Left ventricle myocardium superior (tissue), 1 donor: ENCODE data around the gene NEK5. TPM values are rescaled to one million over a fixed set of nuclear protein-coding genes. Genes with fewer than 3 reads are reported as not detected.
"Not testable (repeated sequence)": the region's sequence is repeated elsewhere in the genome, so short reads cannot be mapped to it uniquely, and the experiment has no call there.

Source experiments
- ATAC-seq: fragments of 200-7000 bp; cut with Tn5 transposase; one replicate; pipeline ENCODE4 v1.9.1; 2020; ENCODE audit warnings: mild to moderate bottlenecking, moderate library complexity
- DNase-seq: peaks from one replicate; pipeline ENCODE4 v3.0.0-alpha.2; 2020
- intact Hi-C: fragments of 100-400 bp; cut with micrococcal nuclease; formaldehyde crosslinking; loops from one replicate; pipeline ENCODE4 v1.11.0; 2022
- long read RNA-seq: library from polyadenylated mRNA; unstranded; transcript quantifications from one replicate; pipeline ENCODE4 v2.0.0, GENCODE V29; 2021
- total RNA-seq: library from RNA; stranded (reverse); fragmentation: NEBNext Ultra II Directional; extraction: Animal tissue kit (Norgen Biotek cat#: 25700); gene quantifications from one replicate; pipeline ENCODE4 v1.2.1, GENCODE V29; 2021
- donor health status: DM: no; HTN: yes; CAD: no; lungs with severe emphysema.

Gene NEK5, protein sequence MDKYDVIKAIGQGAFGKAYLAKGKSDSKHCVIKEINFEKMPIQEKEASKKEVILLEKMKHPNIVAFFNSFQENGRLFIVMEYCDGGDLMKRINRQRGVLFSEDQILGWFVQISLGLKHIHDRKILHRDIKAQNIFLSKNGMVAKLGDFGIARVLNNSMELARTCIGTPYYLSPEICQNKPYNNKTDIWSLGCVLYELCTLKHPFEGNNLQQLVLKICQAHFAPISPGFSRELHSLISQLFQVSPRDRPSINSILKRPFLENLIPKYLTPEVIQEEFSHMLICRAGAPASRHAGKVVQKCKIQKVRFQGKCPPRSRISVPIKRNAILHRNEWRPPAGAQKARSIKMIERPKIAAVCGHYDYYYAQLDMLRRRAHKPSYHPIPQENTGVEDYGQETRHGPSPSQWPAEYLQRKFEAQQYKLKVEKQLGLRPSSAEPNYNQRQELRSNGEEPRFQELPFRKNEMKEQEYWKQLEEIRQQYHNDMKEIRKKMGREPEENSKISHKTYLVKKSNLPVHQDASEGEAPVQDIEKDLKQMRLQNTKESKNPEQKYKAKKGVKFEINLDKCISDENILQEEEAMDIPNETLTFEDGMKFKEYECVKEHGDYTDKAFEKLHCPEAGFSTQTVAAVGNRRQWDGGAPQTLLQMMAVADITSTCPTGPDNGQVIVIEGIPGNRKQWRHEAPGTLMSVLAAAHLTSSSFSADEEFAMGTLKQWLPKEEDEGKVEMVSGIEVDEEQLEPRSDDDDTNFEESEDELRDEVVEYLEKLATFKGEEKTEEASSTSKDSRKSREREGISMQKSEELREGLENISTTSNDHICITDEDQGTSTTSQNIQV
- 0.25 TPM for total RNA-seq
- long read RNA-seq, partial matches to known transcripts = 0 of 1 reads
- long read RNA-seq, other reads (novel, unspliced or antisense) = 1 of 1 reads

DNA sequence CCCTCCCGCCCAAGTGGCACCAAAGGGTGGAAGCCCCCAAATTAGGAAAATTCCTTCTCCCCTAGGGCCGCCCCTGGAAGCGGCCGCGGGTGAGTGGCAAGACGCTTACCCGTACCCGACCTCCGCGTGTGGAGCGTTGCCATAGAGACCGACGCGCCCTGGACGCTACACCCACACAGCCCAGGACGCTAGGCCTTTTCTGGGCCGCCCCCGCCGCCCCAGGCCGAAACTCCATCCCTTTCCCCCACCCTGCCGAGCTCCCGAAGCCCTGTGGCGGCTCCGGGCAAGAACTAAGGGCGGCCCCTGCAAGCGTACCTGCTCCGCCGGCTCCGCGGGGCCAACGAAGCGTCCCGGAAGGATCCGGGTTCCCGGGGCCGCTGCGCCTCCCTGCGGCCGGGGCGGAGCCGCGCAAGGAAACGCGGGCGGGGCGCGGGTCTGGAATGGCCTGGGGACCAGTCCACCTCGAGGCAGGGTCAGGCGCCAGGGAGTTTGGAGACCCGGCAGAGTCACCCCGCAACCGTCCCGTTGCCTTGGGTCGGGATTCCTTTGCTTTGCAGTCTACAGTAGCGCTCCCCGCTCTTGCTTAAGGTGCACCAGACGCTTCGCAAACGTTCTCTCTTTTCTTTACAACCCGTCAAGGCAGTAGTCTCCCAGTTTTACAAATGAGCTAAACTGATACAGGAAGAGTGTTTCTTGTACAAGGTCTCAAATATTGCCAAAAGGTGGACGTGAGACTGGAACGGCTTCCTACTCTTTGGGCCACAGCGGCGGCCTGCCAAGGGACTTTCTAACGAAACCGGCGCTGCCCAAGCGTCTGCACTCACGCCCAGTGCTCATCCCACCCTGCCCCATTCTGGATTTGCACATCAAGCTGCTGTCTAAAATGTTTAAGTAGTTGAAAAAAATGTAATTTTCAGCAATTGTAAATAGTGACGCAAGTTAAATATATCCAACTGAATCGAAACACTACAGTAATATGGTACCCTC lies at the start of gene NEK5:
NEK5 (minus strand) TSS at position 360 of the 987 bp plus-strand sequence. CDS start 1,591 bp downstream, outside the sequence.
- ATAC-seq (peak; percentile 94), DNase-seq (peak; percentile 81)
- intact Hi-C loops = no loop called here

GRCh38 chr13:52177276-52177675 lies 48.4 kb upstream of the NEK5 start:
- intact Hi-C loops = no loop called here
- ATAC-seq (no peak), DNase-seq (no peak)

- DNase-seq, intact Hi-C loops: not testable (repeated sequence)
- peak; percentile 32 for ATAC-seq
Observed at GRCh38 chr13:52173970-52174369, 45.1 kb upstream of the NEK5 start.

DNA sequence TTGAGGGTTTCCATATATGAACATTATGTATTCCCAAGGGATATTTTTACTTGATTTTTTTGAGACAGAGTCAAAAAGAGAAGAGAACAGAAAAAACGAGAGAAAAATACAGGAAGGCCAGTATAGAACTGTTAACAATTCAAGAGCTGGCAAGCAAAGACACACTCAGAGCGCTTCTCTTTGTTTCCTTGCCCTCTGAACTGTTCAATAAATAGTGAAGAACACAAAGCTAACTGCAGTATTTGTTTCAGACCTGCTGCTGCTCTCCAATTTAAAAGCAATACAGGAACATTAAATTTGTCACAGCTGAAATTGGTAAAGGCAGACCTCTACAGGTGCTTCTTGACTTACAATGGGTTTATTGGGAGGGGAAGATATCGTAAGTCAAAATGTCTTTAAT lies 44.5 kb upstream of the NEK5 start:
- ATAC-seq (no peak), DNase-seq (no peak)
- intact Hi-C loops = no loop called here

DNA sequence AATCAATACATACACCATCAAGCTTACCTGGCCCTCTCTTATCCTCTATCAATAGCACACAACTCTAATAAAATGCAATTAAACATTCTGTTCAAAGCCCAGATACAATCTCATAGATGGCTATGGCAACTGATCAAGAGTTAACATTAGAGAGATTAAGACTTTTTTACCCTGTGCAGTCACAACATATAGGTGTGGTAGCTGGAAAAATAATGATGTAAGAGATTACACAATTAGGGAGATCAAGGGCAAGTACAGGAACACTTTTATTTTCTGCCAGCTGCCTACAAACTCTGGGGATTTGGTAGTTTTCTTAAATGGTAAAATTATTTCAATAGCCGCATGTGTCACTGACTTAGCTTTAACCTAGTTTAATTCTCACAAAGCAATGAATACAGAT lies 42.8 kb upstream of the NEK5 start:
- ATAC-seq, DNase-seq, intact Hi-C loops: not testable (repeated sequence)

DNA sequence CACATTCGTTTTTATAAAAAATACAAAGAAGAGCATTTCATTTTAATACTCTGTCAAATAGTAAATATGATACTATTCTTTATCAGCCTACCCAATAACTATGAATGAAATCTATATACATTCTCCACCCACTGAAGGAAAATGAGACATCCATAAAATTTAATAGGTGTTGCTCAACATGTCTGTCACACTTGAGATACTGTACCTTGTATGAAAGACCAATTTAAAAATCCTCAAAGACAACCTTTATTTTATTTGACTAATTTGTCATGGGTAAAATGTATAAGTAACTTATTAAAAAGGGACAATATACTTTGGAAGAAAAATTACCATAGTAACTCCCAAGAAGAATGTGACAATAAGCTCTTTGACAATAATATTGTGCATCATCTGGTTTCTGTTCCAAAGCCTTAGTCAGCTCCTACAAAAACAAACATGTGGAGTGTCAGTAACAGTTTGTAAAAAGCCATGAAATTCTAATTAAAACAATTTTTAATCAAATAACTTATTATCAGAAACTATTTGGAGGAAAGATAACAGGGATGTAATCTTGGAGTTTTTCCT lies 42.0 kb upstream of the NEK5 start:
- intact Hi-C loops = not testable (repeated sequence)

DNA sequence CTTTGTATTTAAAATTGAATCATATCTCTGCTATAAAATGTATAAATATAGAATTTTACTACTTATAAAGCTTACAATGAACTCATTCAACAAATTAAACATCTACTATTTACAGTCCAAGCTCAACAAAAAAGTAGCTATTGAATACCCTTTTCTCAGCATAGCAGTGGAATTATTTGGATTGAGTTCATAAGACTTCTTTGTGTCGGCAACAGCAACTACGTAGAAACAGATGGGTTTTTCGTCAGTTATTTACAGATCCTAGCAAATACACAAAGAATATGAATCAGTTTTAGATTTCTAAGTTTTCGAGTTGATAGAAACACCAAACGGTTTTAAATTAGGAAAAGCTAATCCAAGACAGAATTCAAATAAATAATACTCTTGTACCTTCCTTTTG lies 41.0 kb upstream of the NEK5 start:
- no peak for ATAC-seq
- intact Hi-C loops = no loop called here
- DNase-seq = no peak

More for the DNA sequence above, 42.0 kb upstream of the NEK5 start:
- not testable (repeated sequence) for DNase-seq, ATAC-seq

DNA sequence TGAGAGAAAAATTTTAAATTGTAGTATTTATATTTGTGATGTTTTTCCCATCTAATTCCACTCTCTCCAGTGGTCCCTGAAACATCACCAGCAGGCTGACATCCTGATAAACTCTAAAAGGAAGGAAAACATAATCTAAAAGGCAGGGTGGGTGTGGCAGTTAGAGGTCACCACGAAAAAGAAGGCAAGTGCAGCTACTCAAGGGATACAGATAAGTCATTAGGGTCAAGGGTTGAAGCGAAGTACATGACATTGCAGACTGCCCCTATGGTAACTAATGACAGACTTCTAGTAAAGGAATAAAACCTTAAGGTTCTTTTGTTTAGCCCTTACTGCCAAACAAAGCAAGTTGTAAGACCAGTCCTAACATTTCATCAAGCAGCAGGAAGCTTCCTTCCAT lies 36.5 kb upstream of the NEK5 start:
- DNase-seq (no peak), ATAC-seq (no peak)
- intact Hi-C loops = no loop called here

GRCh38 chr13:52164989-52165388 lies 36.1 kb upstream of the NEK5 start:
- no peak for DNase-seq
- intact Hi-C loops = no loop called here
- ATAC-seq = no peak

- ATAC-seq, intact Hi-C loops, DNase-seq: not testable (repeated sequence)
Observed at GRCh38 chr13:52163878-52164277, 35.0 kb upstream of the NEK5 start.

- DNase-seq (no peak), ATAC-seq (no peak)
- intact Hi-C loops = no loop called here
Observed at GRCh38 chr13:52162279-52163101, 33.6 kb upstream of the NEK5 start.

DNA sequence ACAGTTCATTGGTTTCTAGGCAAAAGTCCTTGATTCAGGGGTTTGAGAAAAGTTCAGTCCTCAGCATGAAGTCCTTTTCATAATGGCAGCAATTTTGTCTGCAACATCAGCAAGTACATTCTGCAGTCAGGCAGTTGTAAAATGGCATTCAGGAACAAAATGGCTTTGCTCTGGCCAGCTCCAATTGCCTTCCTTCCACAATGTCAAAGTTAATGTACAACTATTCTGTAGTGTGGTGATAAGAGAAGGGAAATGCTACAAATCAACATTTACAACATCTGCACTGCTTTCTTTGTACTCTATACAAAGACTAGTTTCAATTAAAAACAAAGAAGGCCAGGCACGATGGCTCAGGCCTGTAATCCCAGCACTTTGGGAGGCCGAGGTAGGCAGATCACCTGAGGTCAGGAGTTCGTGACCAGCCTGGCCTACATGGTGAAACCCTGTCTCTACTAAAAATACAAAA lies 32.3 kb upstream of the NEK5 start:
- intact Hi-C loops = no loop called here
- no peak for DNase-seq
- no peak for ATAC-seq

DNA sequence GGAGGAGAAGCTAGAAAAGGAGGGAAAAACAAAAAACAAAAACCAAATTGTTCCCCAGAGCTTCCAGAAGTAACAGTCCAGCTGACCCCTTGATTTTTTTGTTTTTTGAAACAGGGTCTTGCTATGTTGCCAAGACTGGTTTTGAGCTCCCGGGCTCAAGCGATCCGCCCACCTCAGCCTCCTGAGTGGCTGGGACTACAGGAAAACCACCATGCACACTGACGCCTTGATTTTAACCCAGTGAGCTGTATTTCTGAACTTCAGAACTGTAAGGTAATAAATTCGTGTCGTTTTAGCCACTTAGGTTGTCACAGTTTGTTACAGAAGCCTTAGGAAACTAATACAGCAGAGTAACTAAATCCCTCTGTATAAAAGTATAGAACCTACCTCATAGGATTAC lies 31.6 kb upstream of the NEK5 start:
- DNase-seq = no peak
- intact Hi-C loops = no loop called here
- ATAC-seq = no peak

- intact Hi-C loops = no loop called here
- DNase-seq = no peak
- no peak for ATAC-seq
Observed at GRCh38 chr13:52160053-52160452, 31.2 kb upstream of the NEK5 start.

DNA sequence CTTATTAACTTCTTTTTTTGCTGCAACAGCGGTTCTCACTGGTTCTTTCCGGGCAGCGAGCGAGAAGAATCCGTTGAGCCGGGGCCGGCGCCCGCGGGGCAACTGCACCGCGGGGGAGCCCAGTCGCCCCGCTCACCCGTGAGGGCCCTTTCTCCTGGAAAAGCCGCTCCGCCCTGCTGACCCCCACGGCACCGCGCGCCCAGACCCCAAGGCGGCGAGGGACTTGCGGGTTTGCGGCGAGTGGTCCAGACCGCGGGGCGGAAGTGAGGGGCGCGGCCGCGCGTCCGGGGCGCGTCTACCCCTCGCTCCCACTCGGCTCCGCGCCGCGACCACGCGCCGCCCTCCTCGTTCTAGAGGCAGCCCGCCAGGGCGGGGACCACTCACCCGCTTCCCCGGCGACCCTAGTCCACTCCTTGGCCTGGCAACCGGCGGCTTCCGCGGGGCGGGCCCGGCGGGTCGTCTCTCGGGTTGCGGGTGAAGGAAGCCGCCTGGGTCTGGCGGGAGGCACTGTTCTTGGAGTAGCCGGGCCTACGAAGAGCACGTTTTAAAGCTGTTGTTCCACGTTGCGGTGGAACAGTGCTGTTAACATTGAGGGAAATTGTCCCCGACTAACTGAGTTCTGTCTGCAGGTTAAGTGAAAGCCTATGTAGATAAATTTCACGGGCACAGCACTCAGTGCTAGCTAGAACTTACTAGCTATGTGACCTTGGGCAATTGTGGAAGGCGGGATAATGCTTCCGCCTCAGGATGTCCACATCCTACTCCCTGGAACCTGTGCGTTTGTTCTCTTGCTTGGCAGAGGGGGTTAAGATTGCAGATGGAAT lies 30.5 kb upstream of the NEK5 start, which contains the start of gene NEK3:
NEK3 (minus strand) TSS at position 439 of the 824 bp plus-strand sequence. CDS start 3,406 bp downstream, outside the sequence.
- intact Hi-C loops = no loop called here
- ATAC-seq (peak; percentile 96), DNase-seq (peak; percentile 81)

- intact Hi-C loops = no loop called here
- ATAC-seq (peak; percentile 77), DNase-seq (peak; percentile 58)
Observed at GRCh38 chr13:52158629-52159158, 29.8 kb upstream of the NEK5 start.
